ENCODE data around the gene TET1.
"Not testable (repeated sequence)": the region's sequence is repeated elsewhere in the genome, so short reads cannot be mapped to it uniquely, and the experiment has no call there.

The TET1 gene

DNA sequence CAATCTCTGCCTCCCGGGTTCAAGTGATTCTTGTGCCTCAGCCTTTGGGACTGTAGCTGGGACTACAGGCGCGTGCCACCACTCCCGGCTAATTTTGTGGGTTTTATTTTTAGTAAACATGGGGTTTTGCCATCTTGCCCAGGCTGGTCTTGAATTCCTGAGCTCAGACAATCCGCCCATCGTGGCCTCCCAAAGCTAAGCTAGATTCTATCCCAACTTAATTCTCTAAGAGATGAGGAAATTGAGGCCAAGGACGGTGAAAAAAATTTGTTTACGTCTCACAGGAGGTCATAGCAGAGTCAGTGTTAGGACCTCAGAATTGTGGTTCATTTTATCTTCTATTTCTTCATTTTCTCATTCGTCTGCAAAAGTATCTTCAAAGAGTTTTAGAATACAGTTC lies 167.0 kb downstream of the TET1 start:
- DNase-seq = no peak
- ATAC-seq (replicated peaks) = no peak
- Mint-ChIP-seq H3K9me3 (no peaks in the 10 kb centered on the region), H3K4me1 (peaks cover 6 to 12% of the 10 kb centered on the region in 2 donors), H3K36me3 (peaks cover 29 to 41% of the 10 kb centered on the region in 2 donors), H3K27ac (no peak overlapping the region), H3K27me3 (no peaks in the 10 kb centered on the region), H3K4me3 (no peak overlapping the region)

DNA sequence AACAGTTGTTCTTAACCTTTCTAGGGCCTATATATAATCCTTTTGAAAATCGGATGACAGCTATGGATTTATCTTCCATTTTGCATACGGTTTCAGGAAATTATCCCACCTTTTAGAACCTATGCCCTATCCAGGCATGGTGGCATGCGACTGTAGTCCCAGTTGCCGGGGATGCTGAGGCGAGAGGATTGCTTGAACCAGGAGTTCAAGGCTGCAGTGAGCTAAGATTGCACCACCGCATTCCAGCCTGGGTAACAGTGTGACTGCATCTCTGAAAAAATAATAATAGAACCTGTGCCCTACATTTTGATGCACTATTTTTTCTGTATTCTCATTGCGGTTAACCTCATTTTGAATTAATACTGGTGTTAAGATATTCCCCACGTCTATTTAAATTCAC lies 172.5 kb downstream of the TET1 start:
- Mint-ChIP-seq H3K9me3 (no peaks in the 10 kb centered on the region), H3K27ac (peak overlapping the region; percentile 73), H3K4me1 (no peaks in the 10 kb centered on the region), H3K27me3 (no peaks in the 10 kb centered on the region), H3K36me3 (peaks cover 37 to 38% of the 10 kb centered on the region in 2 donors), H3K4me3 (no peak overlapping the region)
- DNase-seq (no peak), ATAC-seq (replicated peaks) (no peak)

GRCh38 chr10:68734349-68734748 lies 174.2 kb downstream of the TET1 start:
- Mint-ChIP-seq H3K4me3 (no peak overlapping the region), H3K9me3 (no peaks in the 10 kb centered on the region), H3K27ac (no peak overlapping the region), H3K4me1 (no peaks in the 10 kb centered on the region), H3K27me3 (no peaks in the 10 kb centered on the region), H3K36me3 (peaks cover 35 to 36% of the 10 kb centered on the region in 2 donors)
- ATAC-seq (replicated peaks) (no peak), DNase-seq (no peak)

GRCh38 chr10:68735119-68735518 lies 175.0 kb downstream of the TET1 start:
- DNase-seq = no peak
- no peaks in the 10 kb centered on the region for H3K27me3 Mint-ChIP-seq
- H3K4me3 Mint-ChIP-seq = no peak overlapping the region
- no peak overlapping the region for H3K27ac Mint-ChIP-seq
- no peak for ATAC-seq (replicated peaks)
- no peaks in the 10 kb centered on the region for H3K4me1 Mint-ChIP-seq
- H3K36me3 Mint-ChIP-seq = peaks cover 37 to 43% of the 10 kb centered on the region in 2 donors
- no peaks in the 10 kb centered on the region for H3K9me3 Mint-ChIP-seq

GRCh38 chr10:68735739-68736138 lies 175.6 kb downstream of the TET1 start:
- peaks cover 37 to 43% of the 10 kb centered on the region in 2 donors for H3K36me3 Mint-ChIP-seq
- H3K27ac Mint-ChIP-seq; DNase-seq; H3K4me1 Mint-ChIP-seq; H3K9me3 Mint-ChIP-seq; H3K4me3 Mint-ChIP-seq; ATAC-seq (replicated peaks); H3K27me3 Mint-ChIP-seq: not testable (repeated sequence)

GRCh38 chr10:68740676-68741075 lies 180.5 kb downstream of the TET1 start:
- peaks cover 32 to 35% of the 10 kb centered on the region in 2 donors for H3K36me3 Mint-ChIP-seq
- not testable (repeated sequence) for H3K4me3 Mint-ChIP-seq; H3K27ac Mint-ChIP-seq; H3K27me3 Mint-ChIP-seq; H3K9me3 Mint-ChIP-seq; DNase-seq; H3K4me1 Mint-ChIP-seq; ATAC-seq (replicated peaks)

DNA sequence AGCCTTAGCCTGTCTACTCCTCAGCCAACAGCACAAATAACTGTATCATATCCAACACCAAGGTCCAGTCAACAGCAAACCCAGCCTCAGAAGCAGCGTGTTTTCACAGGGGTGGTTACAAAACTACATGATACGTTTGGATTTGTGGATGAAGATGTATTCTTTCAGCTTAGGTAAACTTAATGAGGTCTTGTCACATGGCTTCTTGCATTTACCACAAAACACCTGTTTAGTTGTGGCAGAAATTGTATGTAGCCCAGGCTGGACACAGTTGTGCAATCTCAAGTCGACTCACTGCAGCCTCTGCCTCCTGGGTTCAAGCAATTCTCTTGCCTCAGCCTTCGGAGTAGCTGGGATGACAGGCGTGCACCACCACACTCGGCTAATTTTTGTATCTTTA lies 182.3 kb downstream of the TET1 start:
- no peak for DNase-seq
- Mint-ChIP-seq H3K36me3 (peaks cover 18 to 25% of the 10 kb centered on the region in 2 donors), H3K27me3 (no peaks in the 10 kb centered on the region), H3K27ac (no peak overlapping the region), H3K4me1 (no peaks in the 10 kb centered on the region), H3K4me3 (no peak overlapping the region), H3K9me3 (no peaks in the 10 kb centered on the region)
- ATAC-seq (replicated peaks) = no peak

Data from stimulated activated naive B cell treated with anti-CD40 and anti-IgM and Interleukin-4, amounts not matched to agents 10 μg/mL and 1 μg/mL and 100 μg/mL, for 72 hours (primary cell).